ENCODE results near the gene PRKCB.

PRKCB gene

GRCh38 chr16:23917621-23918020 is 81.8 kb downstream of the PRKCB start:
- no peaks in the 10 kb centered on the region for H3K36me3 ChIP-seq
- H3K27me3 ChIP-seq: no peaks in the 10 kb centered on the region
- no peak overlapping the region for H3K4me3 ChIP-seq (ENCODE audit: low read depth in 1 of 2, low read length in 1 of 2)
- no peak overlapping the region for H3K27ac ChIP-seq
- TF ChIP-seq CTCF (IDR thresholded peaks at IDR 0.05): no peak
- H3K4me1 ChIP-seq (ENCODE audit: control insufficient read depth in 1 of 2, insufficient read depth in 1 of 2, low read depth in 1 of 2, low read length in 1 of 2): peaks cover 13% of the 10 kb centered on the region in 2 experiments
- no peaks in the 10 kb centered on the region for H3K9me3 ChIP-seq

GRCh38 chr16:23920446-23920845 is 84.7 kb downstream of the PRKCB start:
- no peaks in the 10 kb centered on the region for H3K27me3 ChIP-seq
- H3K9me3 ChIP-seq: no peaks in the 10 kb centered on the region
- no peaks in the 10 kb centered on the region for H3K36me3 ChIP-seq
- no peak overlapping the region for H3K4me3 ChIP-seq (ENCODE audit: low read depth in 1 of 2, low read length in 1 of 2)
- peaks cover 30% of the 10 kb centered on the region in 2 experiments for H3K4me1 ChIP-seq (ENCODE audit: control insufficient read depth in 1 of 2, insufficient read depth in 1 of 2, low read depth in 1 of 2, low read length in 1 of 2)
- peak overlapping the region; percentile 17 for H3K27ac ChIP-seq
- no peak for TF ChIP-seq CTCF (IDR thresholded peaks at IDR 0.05)

- Histone ChIP-seq H3K4me1 (ENCODE audit: control insufficient read depth in 1 of 2, insufficient read depth in 1 of 2, low read depth in 1 of 2, low read length in 1 of 2) (peaks cover 28 to 30% of the 10 kb centered on the region in 2 experiments), H3K36me3 (peaks cover under 1% of the 10 kb centered on the region), H3K9me3 (no peaks in the 10 kb centered on the region), H3K4me3 (ENCODE audit: low read depth in 1 of 2, low read length in 1 of 2) (no peak overlapping the region), H3K27ac (no peak overlapping the region), H3K27me3 (no peaks in the 10 kb centered on the region)
- no peak for TF ChIP-seq CTCF (IDR thresholded peaks at IDR 0.05)
These were observed 85.1 kb downstream of the PRKCB start for GRCh38 chr16:23920899-23921298.

GRCh38 chr16:23922406-23922805 is 86.6 kb downstream of the PRKCB start:
- H3K27ac ChIP-seq: no peak overlapping the region
- no peak overlapping the region for H3K4me3 ChIP-seq (ENCODE audit: low read depth in 1 of 2, low read length in 1 of 2)
- H3K36me3 ChIP-seq: peaks cover 4% of the 10 kb centered on the region
- H3K4me1 ChIP-seq (ENCODE audit: control insufficient read depth in 1 of 2, insufficient read depth in 1 of 2, low read depth in 1 of 2, low read length in 1 of 2): peaks cover 22 to 23% of the 10 kb centered on the region in 2 experiments
- H3K9me3 ChIP-seq: no peaks in the 10 kb centered on the region
- no peaks in the 10 kb centered on the region for H3K27me3 ChIP-seq
- TF ChIP-seq CTCF (IDR thresholded peaks at IDR 0.05): no peak

GRCh38 chr16:23924128-23924527 is 88.3 kb downstream of the PRKCB start:
- no peaks in the 10 kb centered on the region for H3K9me3 ChIP-seq
- no peaks in the 10 kb centered on the region for H3K27me3 ChIP-seq
- peaks cover 22 to 23% of the 10 kb centered on the region in 2 experiments for H3K4me1 ChIP-seq (ENCODE audit: control insufficient read depth in 1 of 2, insufficient read depth in 1 of 2, low read depth in 1 of 2, low read length in 1 of 2)
- no peak overlapping the region for H3K4me3 ChIP-seq (ENCODE audit: low read depth in 1 of 2, low read length in 1 of 2)
- peak overlapping the region; percentile 67 for H3K27ac ChIP-seq
- H3K36me3 ChIP-seq: peaks cover 4% of the 10 kb centered on the region
- TF ChIP-seq CTCF (IDR thresholded peaks at IDR 0.05): no peak

- Histone ChIP-seq H3K27ac (no peak overlapping the region), H3K9me3 (no peaks in the 10 kb centered on the region), H3K36me3 (peaks cover 11% of the 10 kb centered on the region), H3K27me3 (no peaks in the 10 kb centered on the region), H3K4me1 (ENCODE audit: control insufficient read depth in 1 of 2, insufficient read depth in 1 of 2, low read depth in 1 of 2, low read length in 1 of 2) (peaks cover 22 to 23% of the 10 kb centered on the region in 2 experiments), H3K4me3 (ENCODE audit: low read depth in 1 of 2, low read length in 1 of 2) (no peak overlapping the region)
- TF ChIP-seq CTCF (IDR thresholded peaks at IDR 0.05): no peak
These were observed 92.0 kb downstream of the PRKCB start for GRCh38 chr16:23927796-23928195.

Data from neutrophil (primary cell).